SU-DHL-6 (cell line): ENCODE measurements around the gene SLC7A5.

Experiments
- EZH2phosphoT487 ChIP-seq: fragments of 200-600 bp; sonication (generic), shearing (Covaris generic); conservative IDR thresholded peaks from 2 replicates; pipeline ENCODE4 v1.6.1; 2018; ENCODE audit warnings: mild to moderate bottlenecking, antibody characterized with exemption, low read length, moderate library complexity, mixed read lengths
- TF ChIP-seq, protein P1 (sequence below): fragments of 200-600 bp; sonication (generic); IDR thresholded peaks from one replicate; pipeline ENCODE4 v1.5.1; 2017; ENCODE audit warnings: antibody characterized with exemption, mild to moderate bottlenecking, low read length, moderate library complexity; ENCODE audit not compliant: insufficient read depth, poor library complexity, severe bottlenecking

DNA sequence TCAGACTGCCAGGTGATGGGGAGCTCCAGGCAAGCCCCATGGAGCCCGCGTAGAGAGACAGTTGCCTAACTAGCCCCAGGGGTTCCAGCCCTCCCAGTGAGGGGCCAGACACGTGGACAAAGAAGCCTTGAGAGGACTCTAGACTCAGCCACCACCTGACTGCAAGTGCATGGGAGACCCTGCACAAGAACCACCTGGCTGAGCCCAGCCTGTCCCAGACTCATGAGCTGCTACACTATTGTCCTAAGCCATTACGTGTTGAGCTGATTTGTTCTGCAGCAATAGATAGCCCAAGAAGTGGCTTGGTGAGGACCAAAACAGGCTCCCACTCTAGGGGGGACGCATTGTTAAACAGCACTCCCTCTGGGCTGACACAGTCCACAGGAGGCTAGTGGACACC lies 65.9 kb downstream of the SLC7A5 start:
- TF ChIP-seq, protein P1, sequence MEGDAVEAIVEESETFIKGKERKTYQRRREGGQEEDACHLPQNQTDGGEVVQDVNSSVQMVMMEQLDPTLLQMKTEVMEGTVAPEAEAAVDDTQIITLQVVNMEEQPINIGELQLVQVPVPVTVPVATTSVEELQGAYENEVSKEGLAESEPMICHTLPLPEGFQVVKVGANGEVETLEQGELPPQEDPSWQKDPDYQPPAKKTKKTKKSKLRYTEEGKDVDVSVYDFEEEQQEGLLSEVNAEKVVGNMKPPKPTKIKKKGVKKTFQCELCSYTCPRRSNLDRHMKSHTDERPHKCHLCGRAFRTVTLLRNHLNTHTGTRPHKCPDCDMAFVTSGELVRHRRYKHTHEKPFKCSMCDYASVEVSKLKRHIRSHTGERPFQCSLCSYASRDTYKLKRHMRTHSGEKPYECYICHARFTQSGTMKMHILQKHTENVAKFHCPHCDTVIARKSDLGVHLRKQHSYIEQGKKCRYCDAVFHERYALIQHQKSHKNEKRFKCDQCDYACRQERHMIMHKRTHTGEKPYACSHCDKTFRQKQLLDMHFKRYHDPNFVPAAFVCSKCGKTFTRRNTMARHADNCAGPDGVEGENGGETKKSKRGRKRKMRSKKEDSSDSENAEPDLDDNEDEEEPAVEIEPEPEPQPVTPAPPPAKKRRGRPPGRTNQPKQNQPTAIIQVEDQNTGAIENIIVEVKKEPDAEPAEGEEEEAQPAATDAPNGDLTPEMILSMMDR: no peak
- no peak for TF ChIP-seq EZH2phosphoT487
